Measurements from ENCODE around the gene NASP.

The NASP gene

GRCh38 chr1:45643321-45643720, 59.5 kb downstream of the NASP start:
- no peaks in the 10 kb centered on the region for H3K9me3 ChIP-seq (ENCODE audit: control insufficient read depth, insufficient read depth, low read length)
- no peaks in the 10 kb centered on the region for H3K4me1 ChIP-seq (ENCODE audit: control insufficient read depth, insufficient read depth, low read length)
- peaks cover 13% of the 10 kb centered on the region; the same call in 1 of the 2 replicates for H3K36me3 ChIP-seq (ENCODE audit: control insufficient read depth, insufficient read depth, low read length)
- no peak for DNase-seq (ENCODE audit: low read depth, low spot score)
- no peaks in the 10 kb centered on the region for H3K27me3 ChIP-seq (ENCODE audit: control insufficient read depth, insufficient read depth, low read length)
- H3K4me3 ChIP-seq (ENCODE audit: low read length) = no peak overlapping the region
- no CpG with 5 or more reads among the region's 5 CpGs for WGBS (ENCODE audit: insufficient coverage, insufficient read length)
- H3K27ac ChIP-seq (ENCODE audit: low read length) = no peak overlapping the region

GRCh38 chr1:45643978-45644377, 60.1 kb downstream of the NASP start:
- Histone ChIP-seq H3K9me3 (ENCODE audit: control insufficient read depth, insufficient read depth, low read length) (no peaks in the 10 kb centered on the region), H3K4me1 (ENCODE audit: control insufficient read depth, insufficient read depth, low read length) (no peaks in the 10 kb centered on the region), H3K27me3 (ENCODE audit: control insufficient read depth, insufficient read depth, low read length) (no peaks in the 10 kb centered on the region), H3K4me3 (ENCODE audit: low read length) (no peak overlapping the region), H3K36me3 (ENCODE audit: control insufficient read depth, insufficient read depth, low read length) (peaks cover 10% of the 10 kb centered on the region; the same call in 1 of the 2 replicates), H3K27ac (ENCODE audit: low read length) (no peak overlapping the region)
- no peak for DNase-seq (ENCODE audit: low read depth, low spot score)

GRCh38 chr1:45644661-45645060, 60.8 kb downstream of the NASP start:
- no peak overlapping the region for H3K27ac ChIP-seq (ENCODE audit: low read length)
- H3K27me3 ChIP-seq (ENCODE audit: control insufficient read depth, insufficient read depth, low read length) = no peaks in the 10 kb centered on the region

GRCh38 chr1:45647248-45648021, 63.6 kb downstream of the NASP start:
- Histone ChIP-seq H3K4me3 (ENCODE audit: low read length) (no peak overlapping the region), H3K4me1 (ENCODE audit: control insufficient read depth, insufficient read depth, low read length) (no peaks in the 10 kb centered on the region), H3K9me3 (ENCODE audit: control insufficient read depth, insufficient read depth, low read length) (no peaks in the 10 kb centered on the region), H3K36me3 (ENCODE audit: control insufficient read depth, insufficient read depth, low read length) (peaks cover 10% of the 10 kb centered on the region), H3K27ac (ENCODE audit: low read length) (no peak overlapping the region), H3K27me3 (ENCODE audit: control insufficient read depth, insufficient read depth, low read length) (no peaks in the 10 kb centered on the region)
- DNase-seq (ENCODE audit: low read depth, low spot score) = no peak
- WGBS (ENCODE audit: insufficient coverage, insufficient read length) = no CpG with 5 or more reads among the region's 9 CpGs

More at GRCh38 chr1:45644661-45645060, 60.8 kb downstream of the NASP start:
- H3K4me1 ChIP-seq (ENCODE audit: control insufficient read depth, insufficient read depth, low read length) = no peaks in the 10 kb centered on the region
- no peak overlapping the region for H3K4me3 ChIP-seq (ENCODE audit: low read length)
- H3K36me3 ChIP-seq (ENCODE audit: control insufficient read depth, insufficient read depth, low read length) = peaks cover 8% of the 10 kb centered on the region; the same call in 1 of the 2 replicates
- H3K9me3 ChIP-seq (ENCODE audit: control insufficient read depth, insufficient read depth, low read length) = no peaks in the 10 kb centered on the region
- DNase-seq (ENCODE audit: low read depth, low spot score) = no peak
- WGBS (ENCODE audit: insufficient coverage, insufficient read length) = no CpG with 5 or more reads among the region's 2 CpGs

- WGBS (ENCODE audit: insufficient coverage, insufficient read length) = no CpG with 5 or more reads among the region's 12 CpGs
- Histone ChIP-seq H3K27ac (ENCODE audit: low read length) (no peak overlapping the region), H3K4me1 (ENCODE audit: control insufficient read depth, insufficient read depth, low read length) (no peaks in the 10 kb centered on the region)
Observed at GRCh38 chr1:45654540-45655280, 70.9 kb downstream of the NASP start.

GRCh38 chr1:45656573-45657226, 72.9 kb downstream of the NASP start:
- H3K27ac ChIP-seq (ENCODE audit: low read length) = no peak overlapping the region
- no CpG with 5 or more reads among the region's 3 CpGs for WGBS (ENCODE audit: insufficient coverage, insufficient read length)
- no peak for DNase-seq (ENCODE audit: low read depth, low spot score)
- H3K9me3 ChIP-seq (ENCODE audit: control insufficient read depth, insufficient read depth, low read length) = no peaks in the 10 kb centered on the region
- no peaks in the 10 kb centered on the region for H3K27me3 ChIP-seq (ENCODE audit: control insufficient read depth, insufficient read depth, low read length)
- no peak overlapping the region for H3K4me3 ChIP-seq (ENCODE audit: low read length)
- peaks cover 15% of the 10 kb centered on the region; the same call in 1 of the 2 replicates for H3K36me3 ChIP-seq (ENCODE audit: control insufficient read depth, insufficient read depth, low read length)
- no peaks in the 10 kb centered on the region for H3K4me1 ChIP-seq (ENCODE audit: control insufficient read depth, insufficient read depth, low read length)

More at GRCh38 chr1:45654540-45655280, 70.9 kb downstream of the NASP start:
- DNase-seq (ENCODE audit: low read depth, low spot score) = no peak
- no peaks in the 10 kb centered on the region for H3K9me3 ChIP-seq (ENCODE audit: control insufficient read depth, insufficient read depth, low read length)
- H3K27me3 ChIP-seq (ENCODE audit: control insufficient read depth, insufficient read depth, low read length) = no peaks in the 10 kb centered on the region
- no peak overlapping the region for H3K4me3 ChIP-seq (ENCODE audit: low read length)
- peaks cover 23% of the 10 kb centered on the region for H3K36me3 ChIP-seq (ENCODE audit: control insufficient read depth, insufficient read depth, low read length)

- Histone ChIP-seq H3K27ac (ENCODE audit: low read length) (no peak overlapping the region), H3K4me3 (ENCODE audit: low read length) (no peak overlapping the region), H3K9me3 (ENCODE audit: control insufficient read depth, insufficient read depth, low read length) (no peaks in the 10 kb centered on the region), H3K27me3 (ENCODE audit: control insufficient read depth, insufficient read depth, low read length) (no peaks in the 10 kb centered on the region), H3K4me1 (ENCODE audit: control insufficient read depth, insufficient read depth, low read length) (no peaks in the 10 kb centered on the region), H3K36me3 (ENCODE audit: control insufficient read depth, insufficient read depth, low read length) (peaks cover 15% of the 10 kb centered on the region; the same call in 1 of the 2 replicates)
- DNase-seq (ENCODE audit: low read depth, low spot score) = no peak
- WGBS (ENCODE audit: insufficient coverage, insufficient read length) = no CpG with 5 or more reads among the region's 2 CpGs
Observed at GRCh38 chr1:45658171-45658570, 74.3 kb downstream of the NASP start.

- H3K4me1 ChIP-seq (ENCODE audit: control insufficient read depth, insufficient read depth, low read length) = no peaks in the 10 kb centered on the region
- peaks cover 15% of the 10 kb centered on the region; the same call in 1 of the 2 replicates for H3K36me3 ChIP-seq (ENCODE audit: control insufficient read depth, insufficient read depth, low read length)
- DNase-seq (ENCODE audit: low read depth, low spot score) = no peak
- no peaks in the 10 kb centered on the region for H3K27me3 ChIP-seq (ENCODE audit: control insufficient read depth, insufficient read depth, low read length)
- WGBS (ENCODE audit: insufficient coverage, insufficient read length) = no CpG with 5 or more reads among the region's 2 CpGs
- H3K27ac ChIP-seq (ENCODE audit: low read length) = no peak overlapping the region
- no peaks in the 10 kb centered on the region for H3K9me3 ChIP-seq (ENCODE audit: control insufficient read depth, insufficient read depth, low read length)
- H3K4me3 ChIP-seq (ENCODE audit: low read length) = no peak overlapping the region
Observed at GRCh38 chr1:45659222-45659621, 75.4 kb downstream of the NASP start.

GRCh38 chr1:45660336-45660735, 76.5 kb downstream of the NASP start:
- no peaks in the 10 kb centered on the region for H3K4me1 ChIP-seq (ENCODE audit: control insufficient read depth, insufficient read depth, low read length)
- WGBS (ENCODE audit: insufficient coverage, insufficient read length) = no CpG with 5 or more reads among the region's 2 CpGs
- no peaks in the 10 kb centered on the region for H3K9me3 ChIP-seq (ENCODE audit: control insufficient read depth, insufficient read depth, low read length)
- H3K4me3 ChIP-seq (ENCODE audit: low read length) = no peak overlapping the region
- no peak for DNase-seq (ENCODE audit: low read depth, low spot score)
- no peak overlapping the region for H3K27ac ChIP-seq (ENCODE audit: low read length)
- H3K36me3 ChIP-seq (ENCODE audit: control insufficient read depth, insufficient read depth, low read length) = peaks cover 9% of the 10 kb centered on the region; the same call in 1 of the 2 replicates
- H3K27me3 ChIP-seq (ENCODE audit: control insufficient read depth, insufficient read depth, low read length) = no peaks in the 10 kb centered on the region

- H3K27ac ChIP-seq (ENCODE audit: low read length) = no peak overlapping the region
- no CpG with 5 or more reads among the region's 2 CpGs for WGBS (ENCODE audit: insufficient coverage, insufficient read length)
- H3K4me3 ChIP-seq (ENCODE audit: low read length) = no peak overlapping the region
- H3K9me3 ChIP-seq (ENCODE audit: control insufficient read depth, insufficient read depth, low read length) = no peaks in the 10 kb centered on the region
- no peaks in the 10 kb centered on the region for H3K4me1 ChIP-seq (ENCODE audit: control insufficient read depth, insufficient read depth, low read length)
- H3K36me3 ChIP-seq (ENCODE audit: control insufficient read depth, insufficient read depth, low read length) = no peaks in the 10 kb centered on the region
- no peak for DNase-seq (ENCODE audit: low read depth, low spot score)
- H3K27me3 ChIP-seq (ENCODE audit: control insufficient read depth, insufficient read depth, low read length) = no peaks in the 10 kb centered on the region
Observed at GRCh38 chr1:45666836-45667235, 83.0 kb downstream of the NASP start.
